RWPE2 (cell line): Measurements from ENCODE around the gene PPFIA2.

ENCODE experiments used
- ATAC-seq: fragments of 200-7000 bp; cut with Tn5 transposase; 3 replicates; pipeline ENCODE4 v1.9.1; 2021; ENCODE audit warnings: low read depth
- DNase-seq: peaks from one replicate; pipeline ENCODE4 v3.0.0-alpha.2; 2020; ENCODE audit warnings: low spot score
- H3K27ac ChIP-seq: fragments of 450-650 bp; 2 replicates; pipeline ENCODE4 v1.5.1; 2017; ENCODE audit warnings: mild to moderate bottlenecking; ENCODE audit not compliant: poor library complexity, severe bottlenecking
- H3K27me3 ChIP-seq: fragments of 250-450 bp; sonication (Bioruptor Pico); 2 replicates; pipeline ENCODE4 v1.5.1; 2021; ENCODE audit warnings: mild to moderate bottlenecking, moderate library complexity; ENCODE audit not compliant: insufficient read depth, poor library complexity, severe bottlenecking
- H3K36me3 ChIP-seq: fragments of 250-450 bp; sonication (Bioruptor Pico); 2 replicates; pipeline ENCODE4 v1.5.1; 2020; ENCODE audit warnings: low read depth, mild to moderate bottlenecking, moderate library complexity
- H3K4me1 ChIP-seq: fragments of 250-450 bp; sonication (Bioruptor Pico); 2 replicates; pipeline ENCODE4 v1.5.1; 2021; ENCODE audit warnings: mild to moderate bottlenecking, moderate library complexity; ENCODE audit not compliant: insufficient read depth, poor library complexity, severe bottlenecking
- H3K4me3 ChIP-seq: fragments of 250-450 bp; sonication (Bioruptor Pico); 2 replicates; pipeline ENCODE4 v1.5.1; 2021; ENCODE audit warnings: mild to moderate bottlenecking, moderate library complexity; ENCODE audit not compliant: severe bottlenecking
- H3K9me3 ChIP-seq: fragments of 250-450 bp; sonication (Bioruptor Pico); 2 replicates; pipeline ENCODE4 v1.5.1; 2021; ENCODE audit warnings: mild to moderate bottlenecking, moderate library complexity; ENCODE audit not compliant: severe bottlenecking
- TF ChIP-seq, protein P1 (sequence below): fragments of 450-650 bp; IDR thresholded peaks from one replicate; pipeline ENCODE4 v1.5.1; 2017; ENCODE audit warnings: mild to moderate bottlenecking, moderate library complexity; ENCODE audit not compliant: poor library complexity, severe bottlenecking

The PPFIA2 gene

DNA sequence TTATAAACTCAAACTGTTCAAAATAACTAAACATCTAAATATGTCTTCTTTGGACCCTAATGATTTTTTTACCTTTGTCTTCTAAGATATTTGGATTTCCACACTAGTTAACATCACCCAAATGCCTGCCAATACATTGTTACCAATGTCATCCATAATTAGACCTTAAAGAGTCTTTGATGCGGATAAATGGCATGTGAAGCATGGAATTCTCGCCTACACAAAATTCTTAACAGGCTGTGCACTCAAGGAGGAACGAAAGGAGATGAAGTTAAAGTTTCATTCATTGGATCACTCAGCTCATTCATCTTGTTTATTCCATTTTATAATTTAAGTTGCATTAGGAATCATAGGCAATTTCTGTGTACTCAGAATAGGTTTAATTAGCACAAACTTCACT lies 461.5 kb downstream of the PPFIA2 start:
- DNase-seq, result no peak
- no peak for ATAC-seq

DNA sequence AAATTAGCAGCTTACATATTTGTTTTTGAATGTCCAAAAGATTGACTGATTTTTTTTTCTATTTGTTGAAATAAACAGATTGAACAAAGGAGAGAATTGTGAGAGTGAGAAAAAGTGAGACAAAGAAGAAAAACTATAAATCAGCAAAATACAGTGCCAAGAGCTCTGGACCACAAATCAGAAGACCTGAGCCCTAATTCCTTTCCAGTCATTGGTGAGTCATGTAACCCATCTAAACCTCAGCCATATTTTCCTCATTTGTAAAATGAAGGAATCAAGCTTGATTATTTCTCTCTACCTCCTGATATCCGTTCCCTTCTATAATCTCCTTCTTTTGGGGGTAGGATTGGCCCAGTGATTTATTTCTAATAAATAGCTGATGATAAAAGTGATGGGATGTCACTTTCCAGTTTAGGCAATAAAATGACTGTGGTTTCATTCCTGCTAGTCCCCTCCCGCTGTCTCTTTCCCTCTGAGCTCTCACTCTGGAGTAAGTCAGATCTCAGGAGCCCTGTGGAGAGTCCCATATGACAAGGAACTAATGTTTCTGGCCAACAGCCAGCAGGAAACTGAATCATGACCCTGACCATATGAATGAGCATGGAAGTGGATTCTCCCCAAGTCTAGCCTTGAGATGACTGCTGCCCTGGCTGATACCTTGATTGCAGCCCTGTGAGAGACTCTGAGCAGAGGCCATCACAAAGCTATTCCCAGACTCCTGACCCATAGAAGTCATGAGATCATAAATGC lies 462.4 kb downstream of the PPFIA2 start:
- H3K4me1 ChIP-seq, result no peaks in the 10 kb centered on the region
- ATAC-seq (peak; percentile 27; the same call in 1 of the 3 replicates), DNase-seq (no peak)
- TF ChIP-seq, protein P1, sequence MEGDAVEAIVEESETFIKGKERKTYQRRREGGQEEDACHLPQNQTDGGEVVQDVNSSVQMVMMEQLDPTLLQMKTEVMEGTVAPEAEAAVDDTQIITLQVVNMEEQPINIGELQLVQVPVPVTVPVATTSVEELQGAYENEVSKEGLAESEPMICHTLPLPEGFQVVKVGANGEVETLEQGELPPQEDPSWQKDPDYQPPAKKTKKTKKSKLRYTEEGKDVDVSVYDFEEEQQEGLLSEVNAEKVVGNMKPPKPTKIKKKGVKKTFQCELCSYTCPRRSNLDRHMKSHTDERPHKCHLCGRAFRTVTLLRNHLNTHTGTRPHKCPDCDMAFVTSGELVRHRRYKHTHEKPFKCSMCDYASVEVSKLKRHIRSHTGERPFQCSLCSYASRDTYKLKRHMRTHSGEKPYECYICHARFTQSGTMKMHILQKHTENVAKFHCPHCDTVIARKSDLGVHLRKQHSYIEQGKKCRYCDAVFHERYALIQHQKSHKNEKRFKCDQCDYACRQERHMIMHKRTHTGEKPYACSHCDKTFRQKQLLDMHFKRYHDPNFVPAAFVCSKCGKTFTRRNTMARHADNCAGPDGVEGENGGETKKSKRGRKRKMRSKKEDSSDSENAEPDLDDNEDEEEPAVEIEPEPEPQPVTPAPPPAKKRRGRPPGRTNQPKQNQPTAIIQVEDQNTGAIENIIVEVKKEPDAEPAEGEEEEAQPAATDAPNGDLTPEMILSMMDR, result no peak
- no peak overlapping the region for H3K27ac ChIP-seq
- no peaks in the 10 kb centered on the region for H3K9me3 ChIP-seq
- H3K36me3 ChIP-seq, result no peaks in the 10 kb centered on the region
- no peaks in the 10 kb centered on the region for H3K27me3 ChIP-seq
- H3K4me3 ChIP-seq, result no peak overlapping the region

More for the DNA sequence above, 461.5 kb downstream of the PPFIA2 start:
- Histone ChIP-seq H3K27me3 (no peaks in the 10 kb centered on the region), H3K36me3 (no peaks in the 10 kb centered on the region), H3K9me3 (no peaks in the 10 kb centered on the region), H3K27ac (no peak overlapping the region), H3K4me1 (no peaks in the 10 kb centered on the region), H3K4me3 (no peak overlapping the region)
- TF ChIP-seq, protein P1, result no peak

DNA sequence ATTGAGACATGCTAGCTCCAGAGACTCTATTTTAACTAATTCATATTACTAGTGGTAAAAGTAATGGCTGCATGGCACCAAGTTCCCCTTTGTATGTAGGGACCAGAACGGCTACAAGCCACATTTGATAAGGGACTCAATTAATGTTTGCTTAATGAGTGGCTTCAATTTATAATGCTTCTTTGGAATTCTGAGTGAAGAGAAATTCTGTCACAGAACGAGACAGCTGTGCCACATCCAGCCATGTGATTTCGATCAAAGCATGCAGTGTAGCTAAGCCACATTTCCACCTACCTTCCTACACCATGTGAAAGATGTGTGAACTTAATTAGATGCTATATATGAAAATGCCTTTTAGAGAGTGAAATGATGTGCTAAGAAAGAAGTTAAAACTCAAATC lies 463.9 kb downstream of the PPFIA2 start:
- ATAC-seq (no peak), DNase-seq (no peak)
- H3K9me3 ChIP-seq, result no peaks in the 10 kb centered on the region
- no peaks in the 10 kb centered on the region for H3K36me3 ChIP-seq
- no peaks in the 10 kb centered on the region for H3K4me1 ChIP-seq
- peaks cover 1% of the 10 kb centered on the region for H3K27me3 ChIP-seq
- TF ChIP-seq, protein P1, result no peak
- H3K27ac ChIP-seq, result no peak overlapping the region
- no peak overlapping the region for H3K4me3 ChIP-seq

DNA sequence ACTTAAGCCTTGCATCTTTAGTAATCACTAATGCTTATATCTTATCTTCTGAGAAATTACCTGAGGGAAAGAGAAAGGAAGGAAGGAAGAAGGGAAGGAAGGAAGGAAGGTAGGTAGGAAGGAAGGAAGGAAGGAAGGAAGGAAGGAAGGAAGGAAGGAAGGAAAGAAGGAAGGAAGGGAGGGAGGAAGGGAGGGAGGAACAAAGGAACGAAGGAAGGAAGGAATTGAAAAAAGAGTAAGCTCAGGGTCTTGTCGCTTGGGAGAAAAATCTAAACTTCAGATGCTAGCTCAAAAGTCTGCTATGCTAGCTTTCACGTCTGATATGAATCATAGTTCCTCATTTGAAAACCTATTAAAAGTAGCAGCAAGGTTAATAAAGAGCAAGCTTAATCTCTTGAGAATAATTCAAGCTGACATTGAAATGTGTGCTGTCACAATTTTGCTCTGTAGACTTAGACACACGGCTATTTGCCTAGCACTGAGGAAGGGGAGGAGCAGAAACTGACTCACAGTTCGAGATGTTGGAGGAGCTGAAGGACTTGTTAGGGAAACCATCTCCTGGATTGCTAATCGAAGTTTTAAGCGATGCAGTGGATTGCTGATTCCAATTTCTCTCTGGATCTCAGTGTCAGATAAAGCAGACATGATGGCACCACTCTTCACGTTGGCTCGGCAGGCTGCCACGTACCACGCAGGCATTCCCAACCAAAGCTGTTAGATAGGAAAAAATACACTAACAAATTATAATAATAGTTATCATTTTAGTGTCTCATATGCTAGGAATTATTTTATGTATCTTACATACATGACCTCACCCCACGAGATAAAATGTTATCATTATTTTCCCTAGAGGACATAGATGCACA lies 464.6 kb downstream of the PPFIA2 start:
- H3K9me3 ChIP-seq, result no peaks in the 10 kb centered on the region
- TF ChIP-seq, protein P1, result no peak
- no peak overlapping the region for H3K27ac ChIP-seq
- no peaks in the 10 kb centered on the region for H3K36me3 ChIP-seq
- ATAC-seq, result no peak
- no peaks in the 10 kb centered on the region for H3K4me1 ChIP-seq
- no peak for DNase-seq
- peaks cover 3% of the 10 kb centered on the region for H3K27me3 ChIP-seq
- H3K4me3 ChIP-seq, result no peak overlapping the region
